ENCODE measurements around the gene ZNF366. TPM values are rescaled to one million over a fixed set of nuclear protein-coding genes. Genes with fewer than 3 reads are reported as not detected.
A peak's percentile ranks its signal among the peaks of the same experiment; 100 is the strongest.

ZNF366 gene
- total and polyA plus RNA-seq, 2 experiments from 2014 or later = not detected

- no peaks in the 10 kb centered on the region for H3K36me3 ChIP-seq
- H3K4me1 ChIP-seq (ENCODE audit: low read depth) = peaks cover 4% of the 10 kb centered on the region
- no peak overlapping the region for H3K4me3 ChIP-seq
- TF ChIP-seq CTCF (IDR thresholded peaks at IDR 0.05; ENCODE audit: low read depth, low read length) = no peak
- H3K27me3 ChIP-seq = no peaks in the 10 kb centered on the region
- no peaks in the 10 kb centered on the region for H3K9me3 ChIP-seq (ENCODE audit: low read depth)
- DNase-seq (ENCODE audit: low read depth in 1 of 2, low spot score in 1 of 2) = no peak
- H3K27ac ChIP-seq = no peak overlapping the region
Observed at GRCh38 chr5:72454996-72455395, 52.2 kb downstream of the ZNF366 start.

- Histone ChIP-seq H3K9me3 (ENCODE audit: low read depth) (no peaks in the 10 kb centered on the region), H3K36me3 (no peaks in the 10 kb centered on the region), H3K27me3 (no peaks in the 10 kb centered on the region), H3K4me1 (ENCODE audit: low read depth) (no peaks in the 10 kb centered on the region), H3K27ac (no peak overlapping the region), H3K4me3 (no peak overlapping the region)
- no peak for TF ChIP-seq CTCF (IDR thresholded peaks at IDR 0.05; ENCODE audit: low read depth, low read length)
- DNase-seq (ENCODE audit: low read depth in 1 of 2, low spot score in 1 of 2) = no peak
Observed at GRCh38 chr5:72453246-72453775, 53.9 kb downstream of the ZNF366 start.

- H3K27me3 ChIP-seq = no peaks in the 10 kb centered on the region
- no peaks in the 10 kb centered on the region for H3K4me1 ChIP-seq (ENCODE audit: low read depth)
- H3K4me3 ChIP-seq = no peak overlapping the region
- H3K36me3 ChIP-seq = no peaks in the 10 kb centered on the region
- H3K9me3 ChIP-seq (ENCODE audit: low read depth) = no peaks in the 10 kb centered on the region
- no peak overlapping the region for H3K27ac ChIP-seq
- TF ChIP-seq CTCF (IDR thresholded peaks at IDR 0.05; ENCODE audit: low read depth, low read length) = no peak
- DNase-seq (ENCODE audit: low read depth in 1 of 2, low spot score in 1 of 2) = peak in 1 of 2 donors; percentile 99
Observed at GRCh38 chr5:72452515-72453245, 54.5 kb downstream of the ZNF366 start.

- Histone ChIP-seq H3K27me3 (no peaks in the 10 kb centered on the region), H3K9me3 (ENCODE audit: low read depth) (no peaks in the 10 kb centered on the region), H3K4me3 (no peak overlapping the region), H3K4me1 (ENCODE audit: low read depth) (no peaks in the 10 kb centered on the region), H3K36me3 (no peaks in the 10 kb centered on the region), H3K27ac (no peak overlapping the region)
- no peak for TF ChIP-seq CTCF (IDR thresholded peaks at IDR 0.05; ENCODE audit: low read depth, low read length)
- DNase-seq (ENCODE audit: low read depth in 1 of 2, low spot score in 1 of 2) = peak in 1 of 2 donors; percentile 99
Observed at GRCh38 chr5:72451741-72452505, 55.3 kb downstream of the ZNF366 start.

- DNase-seq (ENCODE audit: low read depth in 1 of 2, low spot score in 1 of 2) = peak in 1 of 2 donors; percentile 23
- Histone ChIP-seq H3K27me3 (no peaks in the 10 kb centered on the region), H3K36me3 (no peaks in the 10 kb centered on the region), H3K27ac (no peak overlapping the region), H3K4me3 (no peak overlapping the region), H3K9me3 (ENCODE audit: low read depth) (no peaks in the 10 kb centered on the region), H3K4me1 (ENCODE audit: low read depth) (no peaks in the 10 kb centered on the region)
- no peak for TF ChIP-seq CTCF (IDR thresholded peaks at IDR 0.05; ENCODE audit: low read depth, low read length)
Observed at GRCh38 chr5:72448368-72448767, 58.8 kb downstream of the ZNF366 start.
